ENCODE results near the gene GABRB2.

GABRB2 gene

DNA sequence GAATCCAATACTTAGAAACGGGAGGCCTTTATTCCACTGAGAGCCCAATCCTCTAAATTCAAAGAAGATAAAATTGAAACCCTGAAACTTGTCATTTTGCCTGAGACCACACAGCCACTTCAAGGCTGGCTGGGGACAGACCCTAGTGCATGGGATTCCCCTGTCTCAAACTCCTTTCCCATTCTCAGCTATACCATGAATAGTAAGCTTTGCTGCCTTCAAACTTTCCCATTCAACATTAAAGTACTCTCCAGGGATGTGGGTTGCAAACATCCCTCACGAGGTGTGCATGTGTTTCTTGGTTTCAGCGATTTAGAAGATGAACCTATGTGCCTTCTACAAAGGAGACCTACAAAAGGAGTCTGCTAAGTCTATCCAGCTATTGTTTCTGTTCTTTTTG is 64.6 kb downstream of the GABRB2 start:
- no peak overlapping the region for H3K27ac ChIP-seq
- TF ChIP-seq ZFX (IDR thresholded peaks at IDR 0.05; ENCODE audit: borderline replicate concordance) (no peak), CTCF (IDR thresholded peaks at IDR 0.05) (no peak)

- no peak overlapping the region for H3K27ac ChIP-seq
- TF ChIP-seq ZFX (IDR thresholded peaks at IDR 0.05; ENCODE audit: borderline replicate concordance): no peak
- no peak for TF ChIP-seq CTCF (IDR thresholded peaks at IDR 0.05)
Observed at GRCh38 chr5:161471211-161471950, 75.1 kb downstream of the GABRB2 start.

DNA sequence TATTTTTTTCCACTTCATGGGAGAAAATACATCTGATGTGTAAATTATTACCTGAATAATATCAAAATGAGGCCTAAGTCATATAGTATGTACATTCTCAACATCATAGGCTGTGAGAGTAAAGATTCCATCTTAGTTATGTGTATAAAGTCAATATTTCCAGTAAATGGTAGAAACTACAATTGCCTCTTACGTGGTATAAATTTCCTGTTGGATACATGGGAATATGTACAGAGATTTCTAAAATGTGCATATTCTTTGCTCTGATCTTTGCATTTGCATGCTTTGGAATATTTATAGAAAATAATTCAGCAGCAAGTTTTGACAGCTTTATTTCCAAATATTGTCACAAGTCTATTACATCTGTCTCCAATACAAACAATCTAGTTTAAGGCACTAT is 78.8 kb downstream of the GABRB2 start:
- H3K27ac ChIP-seq: no peak overlapping the region
- TF ChIP-seq ZFX (IDR thresholded peaks at IDR 0.05; ENCODE audit: borderline replicate concordance) (no peak), CTCF (IDR thresholded peaks at IDR 0.05) (no peak)

GRCh38 chr5:161460741-161461140 is 85.8 kb downstream of the GABRB2 start:
- no peak for TF ChIP-seq ZFX (IDR thresholded peaks at IDR 0.05; ENCODE audit: borderline replicate concordance)
- no peak for TF ChIP-seq CTCF (IDR thresholded peaks at IDR 0.05)
- H3K27ac ChIP-seq: no peak overlapping the region

- no peak for TF ChIP-seq ZFX (IDR thresholded peaks at IDR 0.05; ENCODE audit: borderline replicate concordance)
- no peak for TF ChIP-seq CTCF (IDR thresholded peaks at IDR 0.05)
- H3K27ac ChIP-seq: no peak overlapping the region
Observed at GRCh38 chr5:161446655-161447054, 99.9 kb downstream of the GABRB2 start.

DNA sequence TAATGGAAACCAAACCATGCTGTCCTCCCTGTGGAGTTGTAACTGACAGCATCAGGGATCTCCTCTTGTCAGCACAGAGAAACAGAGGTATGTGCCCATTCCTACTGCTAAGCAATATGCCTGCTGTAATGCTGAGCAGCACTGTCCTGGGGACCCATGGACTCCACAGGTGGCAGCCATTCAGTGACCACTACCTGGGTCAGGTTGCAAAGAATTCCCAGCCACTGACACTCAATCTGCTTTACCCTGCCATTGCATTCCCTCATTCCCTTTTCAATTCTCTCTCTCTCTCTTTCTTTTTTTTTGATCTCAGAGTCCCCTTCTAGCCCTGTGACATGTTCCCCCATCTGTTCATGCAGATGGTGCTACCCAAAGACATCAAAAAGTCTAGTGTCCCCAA is 104.1 kb downstream of the GABRB2 start:
- TF ChIP-seq ZFX (IDR thresholded peaks at IDR 0.05; ENCODE audit: borderline replicate concordance) (no peak), CTCF (IDR thresholded peaks at IDR 0.05) (no peak)
- H3K27ac ChIP-seq: no peak overlapping the region

GRCh38 chr5:161432798-161433197 is 113.7 kb downstream of the GABRB2 start:
- H3K27ac ChIP-seq: no peak overlapping the region
- TF ChIP-seq ZFX (IDR thresholded peaks at IDR 0.05; ENCODE audit: borderline replicate concordance): no peak
- TF ChIP-seq CTCF (IDR thresholded peaks at IDR 0.05): no peak

Measured in 22Rv1 (cell line).